Coronary artery (tissue), 2 donors: ENCODE data around the gene RDH8.
A peak's percentile ranks its signal among the peaks of the same experiment; 100 is the strongest.

ENCODE experiments used
- DNase-seq: peaks from one replicate; pipeline ENCODE4 v3.0.0-alpha.2; 2017; ENCODE audit warnings: low spot score
- H3K27ac ChIP-seq, 2 donors: fragments of 200-600 bp; sonication (generic); one replicate each; pipeline ENCODE4 v1.5.1; 2016 to 2019
- H3K4me3 ChIP-seq: fragments of 200-600 bp; sonication (generic); 2 replicates; pipeline ENCODE4 v1.5.1; 2016; ENCODE audit warnings: mild to moderate bottlenecking, moderate library complexity
- TF ChIP-seq, protein P1 (sequence below): fragments of 200-600 bp; sonication (generic); IDR thresholded peaks from one replicate; pipeline ENCODE4 v1.5.1; 2019; ENCODE audit warnings: antibody characterized with exemption

The RDH8 gene

DNA sequence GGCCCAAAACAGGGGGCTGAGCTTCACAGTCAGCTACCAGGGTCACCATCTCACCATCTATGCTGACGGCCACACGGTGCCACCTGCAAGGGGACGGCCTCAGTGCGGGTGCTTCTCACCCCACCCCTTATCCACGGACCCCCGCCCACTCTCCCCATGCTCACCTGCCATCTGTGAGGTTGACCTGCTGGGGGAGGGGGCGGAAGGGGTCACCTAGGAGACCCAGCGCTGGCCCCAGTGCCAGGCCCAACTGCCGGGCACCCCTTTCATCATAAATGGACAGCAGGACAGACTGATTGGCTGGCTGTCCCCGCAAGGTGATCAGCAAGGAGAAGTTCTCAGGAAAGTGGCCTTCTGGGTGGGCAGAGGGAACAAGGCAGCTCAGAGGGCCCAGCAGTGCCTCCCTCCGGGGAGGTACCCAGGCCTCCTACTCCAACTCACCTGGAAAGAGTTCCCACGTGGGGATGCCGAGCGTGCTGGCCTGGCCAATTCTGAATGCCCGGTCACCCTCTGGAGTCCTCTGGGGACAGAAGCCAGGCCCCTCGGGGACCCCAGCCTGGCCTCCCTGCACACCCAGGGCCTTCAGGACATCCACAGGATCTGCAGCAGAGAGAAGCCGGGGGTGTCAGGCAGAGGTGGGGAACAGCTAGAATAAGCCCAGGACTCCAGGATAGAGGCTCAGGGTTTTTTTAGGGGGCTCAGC is 7.5 kb upstream of the RDH8 start:
- peak overlapping the region; percentile 38 for H3K4me3 ChIP-seq
- H3K27ac ChIP-seq: peak overlapping the region; percentile 60 to 89
- DNase-seq: no peak
- TF ChIP-seq, protein P1, sequence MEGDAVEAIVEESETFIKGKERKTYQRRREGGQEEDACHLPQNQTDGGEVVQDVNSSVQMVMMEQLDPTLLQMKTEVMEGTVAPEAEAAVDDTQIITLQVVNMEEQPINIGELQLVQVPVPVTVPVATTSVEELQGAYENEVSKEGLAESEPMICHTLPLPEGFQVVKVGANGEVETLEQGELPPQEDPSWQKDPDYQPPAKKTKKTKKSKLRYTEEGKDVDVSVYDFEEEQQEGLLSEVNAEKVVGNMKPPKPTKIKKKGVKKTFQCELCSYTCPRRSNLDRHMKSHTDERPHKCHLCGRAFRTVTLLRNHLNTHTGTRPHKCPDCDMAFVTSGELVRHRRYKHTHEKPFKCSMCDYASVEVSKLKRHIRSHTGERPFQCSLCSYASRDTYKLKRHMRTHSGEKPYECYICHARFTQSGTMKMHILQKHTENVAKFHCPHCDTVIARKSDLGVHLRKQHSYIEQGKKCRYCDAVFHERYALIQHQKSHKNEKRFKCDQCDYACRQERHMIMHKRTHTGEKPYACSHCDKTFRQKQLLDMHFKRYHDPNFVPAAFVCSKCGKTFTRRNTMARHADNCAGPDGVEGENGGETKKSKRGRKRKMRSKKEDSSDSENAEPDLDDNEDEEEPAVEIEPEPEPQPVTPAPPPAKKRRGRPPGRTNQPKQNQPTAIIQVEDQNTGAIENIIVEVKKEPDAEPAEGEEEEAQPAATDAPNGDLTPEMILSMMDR: no peak

DNA sequence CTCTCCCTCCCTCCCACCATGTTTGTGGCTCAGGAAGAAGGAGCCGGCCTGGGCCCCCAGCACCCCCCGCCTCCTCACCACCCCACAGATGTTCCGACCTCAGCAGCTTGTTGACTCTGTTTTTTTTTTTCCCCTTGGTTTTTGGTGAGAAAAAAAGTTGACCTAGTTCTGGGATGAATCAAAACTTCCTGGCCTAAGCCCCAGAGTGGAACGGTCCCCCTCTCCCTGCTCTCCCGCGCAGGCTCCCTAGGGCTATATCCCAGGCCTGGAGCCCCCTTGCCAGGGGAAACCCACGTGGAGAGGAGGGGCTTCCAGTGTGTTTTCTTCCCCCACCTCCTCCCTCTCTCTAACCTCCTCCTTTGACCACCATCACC is 7.0 kb upstream of the RDH8 start:
- TF ChIP-seq, protein P1: no peak
- no peak for DNase-seq
- H3K4me3 ChIP-seq: no peak overlapping the region
- H3K27ac ChIP-seq: peak overlapping the region; percentile 60 to 89

DNA sequence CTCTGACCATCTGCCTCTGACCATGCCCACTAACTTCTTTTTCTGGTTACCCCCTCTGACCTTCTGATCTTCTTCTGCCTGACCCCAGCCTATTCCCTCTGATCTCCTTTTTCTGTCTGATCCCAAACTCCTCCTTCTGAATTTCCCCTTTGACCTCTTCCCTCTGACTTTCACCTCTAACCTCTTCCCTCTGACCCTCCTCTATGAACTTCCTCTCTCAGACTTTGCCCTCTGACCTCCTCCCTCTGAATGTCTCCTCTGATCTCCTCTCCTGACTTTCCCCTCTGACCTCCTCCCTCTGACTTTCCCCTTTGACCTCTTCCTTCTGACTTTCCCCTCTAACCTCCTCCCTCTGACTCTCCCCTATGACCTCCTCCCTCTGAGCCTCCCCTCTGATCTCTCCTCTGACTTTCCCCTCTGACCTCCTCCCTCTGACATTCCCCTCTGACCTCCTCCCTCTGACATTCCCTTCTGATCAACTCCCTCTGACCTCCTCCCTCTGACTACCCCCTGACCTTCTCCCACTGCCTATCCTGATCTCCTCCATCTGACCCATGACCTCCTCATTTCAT is 6.4 kb upstream of the RDH8 start:
- Histone ChIP-seq H3K27ac (peak overlapping the region; percentile 60 to 89), H3K4me3 (no peak overlapping the region)
- TF ChIP-seq, protein P1: no peak
- DNase-seq: no peak

DNA sequence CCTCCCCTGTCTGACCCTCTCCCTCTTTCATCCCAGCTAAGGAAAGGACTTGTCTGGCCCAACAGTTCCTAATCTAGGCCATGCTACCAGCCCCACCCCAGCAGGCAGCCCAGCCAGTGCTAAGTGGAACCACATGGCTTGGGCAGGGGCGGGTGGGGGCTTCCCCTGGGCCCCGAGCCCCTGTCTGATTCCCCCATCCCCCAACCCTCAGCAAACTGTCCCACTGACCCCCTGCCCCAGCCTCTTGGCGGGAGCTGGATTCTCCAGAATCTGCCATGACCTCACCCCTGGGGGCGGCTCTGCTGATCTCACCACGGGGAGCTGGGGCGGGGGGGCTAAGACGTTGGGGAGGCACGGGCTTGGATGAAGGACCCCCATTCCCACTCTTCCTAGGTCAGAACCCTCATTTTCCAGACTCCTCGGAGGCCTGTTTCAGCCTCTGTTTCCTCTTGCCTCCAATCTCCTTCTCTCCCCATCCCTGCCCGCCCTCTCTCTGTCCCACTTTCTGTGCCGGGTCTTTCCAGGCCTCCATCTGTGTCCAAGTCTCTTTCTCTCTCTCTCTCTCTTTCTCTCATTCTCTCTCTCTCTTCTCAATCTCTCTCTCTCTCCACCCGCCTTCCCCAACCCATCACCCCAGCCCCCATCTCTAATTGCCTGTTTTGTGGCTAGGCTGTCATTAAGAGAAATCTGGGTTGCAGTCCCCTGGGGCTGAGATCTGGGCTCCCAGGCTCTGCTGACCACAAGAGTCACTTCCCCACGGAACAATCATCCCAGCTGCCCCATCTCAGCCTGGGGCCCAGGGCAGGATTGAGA is 5.7 kb upstream of the RDH8 start:
- TF ChIP-seq, protein P1: no peak
- H3K27ac ChIP-seq: peak overlapping the region; percentile 60 to 89
- H3K4me3 ChIP-seq: peak overlapping the region; percentile 75
- DNase-seq: no peak

DNA sequence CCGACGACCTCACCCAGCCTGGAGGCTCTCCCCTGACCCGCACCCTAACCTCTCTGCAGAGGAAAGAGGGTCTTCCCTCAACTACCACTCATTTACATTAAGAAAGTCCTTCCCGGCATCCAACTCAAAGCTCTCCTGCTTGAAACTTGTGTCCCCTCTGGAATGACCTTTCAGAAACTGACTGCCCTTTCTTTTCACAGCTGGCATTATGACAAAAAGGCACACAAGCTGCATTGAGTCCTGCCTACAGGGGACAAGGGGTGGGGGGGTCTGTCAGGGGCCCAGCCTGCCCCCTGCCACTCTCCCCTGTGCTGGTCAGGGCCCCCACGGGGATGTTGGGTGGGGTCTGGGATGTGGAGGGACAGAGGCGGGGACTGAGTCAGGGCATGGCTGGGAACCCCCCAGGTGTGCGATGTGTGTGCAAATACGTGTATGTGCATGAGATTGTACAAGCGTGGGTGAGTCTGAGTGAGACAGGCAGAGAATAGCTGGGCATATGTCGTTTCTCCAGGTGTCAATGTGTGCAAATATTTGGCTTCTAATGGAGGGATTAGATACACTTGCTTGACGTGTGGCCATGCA is 5.0 kb upstream of the RDH8 start:
- Histone ChIP-seq H3K4me3 (peak overlapping the region; percentile 75), H3K27ac (peak overlapping the region; percentile 52 to 89)
- TF ChIP-seq, protein P1: no peak
- no peak for DNase-seq

DNA sequence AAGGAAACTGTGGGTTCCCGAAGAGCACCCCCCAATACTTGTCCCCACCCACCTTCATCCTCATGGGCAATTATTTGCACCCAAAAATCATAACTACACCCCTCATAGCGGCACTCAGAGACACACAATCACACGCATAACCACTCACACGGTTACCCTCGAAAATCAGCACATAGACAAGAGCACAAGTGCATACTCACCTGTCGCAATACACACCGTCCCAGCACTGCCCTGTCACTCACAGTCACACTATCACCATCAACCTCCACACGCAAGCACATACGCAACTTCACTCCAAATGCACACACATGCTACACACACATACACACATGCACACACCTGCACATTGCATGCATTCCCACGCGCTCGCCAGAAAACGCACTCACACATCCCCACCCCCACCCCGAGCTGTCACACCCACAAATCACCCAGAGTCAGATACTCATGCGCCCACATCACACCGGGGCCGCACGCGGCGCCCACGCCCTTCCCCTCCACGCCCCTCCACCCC is 3.5 kb upstream of the RDH8 start:
- Histone ChIP-seq H3K4me3 (peak overlapping the region; percentile 75), H3K27ac (peak overlapping the region in 1 of 2 donors; percentile 89)
- TF ChIP-seq, protein P1: no peak
- DNase-seq: no peak
